Activated CD4-positive, alpha-beta T cell treated with anti-CD3 and anti-CD28 coated beads for 48 hours (primary cell): Measurements from ENCODE around the gene CAMK1.

Source experiments
- DNase-seq: peaks from one replicate; pipeline ENCODE4 v3.0.0-alpha.2; 2020

Gene CAMK1

DNA sequence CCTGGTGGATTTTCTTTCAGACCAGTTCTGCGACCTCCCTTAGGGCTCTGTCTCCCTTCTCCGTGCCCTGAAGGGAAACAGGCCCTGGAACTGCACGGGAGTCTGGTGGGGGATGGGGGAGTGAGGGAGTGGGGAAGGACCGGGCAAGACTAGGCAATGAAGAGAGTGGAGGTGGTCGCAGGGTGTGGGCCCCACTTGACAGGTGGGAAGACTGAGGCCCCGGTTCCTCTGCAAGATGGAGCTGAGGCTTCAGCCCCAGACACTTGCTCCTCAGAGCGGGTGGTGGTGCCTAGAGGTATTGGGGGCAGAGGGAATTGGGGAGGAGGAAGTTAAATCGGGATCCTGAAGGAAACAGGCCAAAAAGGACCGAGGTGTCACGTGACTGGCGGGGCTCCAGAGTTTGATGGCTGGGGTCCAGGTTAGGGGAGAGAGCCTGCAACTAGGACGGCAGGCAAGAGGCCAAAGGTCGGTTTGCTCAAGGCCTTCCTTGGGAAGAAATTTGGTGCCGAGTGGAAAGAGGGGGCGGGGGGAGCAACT lies 597 bp upstream of the CAMK1 start:
- DNase-seq = no peak

DNA sequence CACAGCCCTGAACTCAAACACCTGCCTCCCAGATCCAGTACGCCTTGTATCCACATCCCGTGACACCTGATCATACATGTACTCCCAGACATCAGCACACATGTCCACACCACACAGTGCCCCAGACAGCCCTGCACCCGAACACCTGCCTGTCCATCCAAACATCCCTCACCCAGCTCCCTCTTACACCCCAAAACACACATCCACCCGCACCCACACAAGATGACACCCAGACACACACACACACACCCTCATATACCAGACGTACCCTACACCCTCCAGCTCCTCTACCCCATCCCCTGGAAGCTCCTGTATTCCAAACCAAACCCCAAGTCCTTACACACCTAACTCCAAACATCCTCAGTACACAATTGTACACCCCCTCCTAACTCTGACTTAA lies 735 bp downstream of the CAMK1 start:
- DNase-seq = no peak

DNA sequence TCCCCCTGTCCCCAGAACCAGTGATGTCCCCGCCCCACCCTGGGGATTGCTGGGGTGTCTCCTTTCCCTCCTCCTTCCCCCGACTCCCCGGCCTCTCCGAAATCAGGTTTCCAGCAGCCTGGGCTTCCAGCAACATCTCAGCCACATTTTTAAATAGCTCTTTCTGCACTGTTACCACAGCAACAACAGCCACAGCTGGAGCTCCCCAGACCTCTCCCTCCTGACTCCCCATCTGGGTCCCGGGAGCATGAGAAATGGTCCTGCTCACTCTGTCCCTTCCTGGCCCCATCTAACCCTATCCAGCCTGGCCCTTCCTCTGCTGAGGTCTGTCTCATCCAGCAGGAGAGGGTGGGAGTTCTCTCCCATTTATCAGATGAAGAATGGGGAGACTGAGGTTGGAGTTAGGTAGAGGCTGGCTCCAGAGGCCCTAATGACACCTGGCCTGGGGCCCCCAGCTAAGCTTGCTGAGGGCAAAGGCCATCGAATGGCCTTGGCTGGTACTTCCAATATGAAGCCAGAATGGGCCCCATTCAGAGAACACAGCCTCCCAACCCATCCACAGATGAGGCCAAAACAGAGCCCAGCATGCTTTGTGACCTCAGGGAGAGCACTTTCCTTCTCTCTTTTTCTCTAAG lies 1.5 kb downstream of the CAMK1 start:
- DNase-seq = no peak

- DNase-seq = no peak
Measured at GRCh38 chr3:9767418-9767817, 2.3 kb downstream of the CAMK1 start.

- no peak for DNase-seq
Measured at GRCh38 chr3:9765865-9766264, 3.9 kb downstream of the CAMK1 start.

- DNase-seq = no peak
Measured at GRCh38 chr3:9762871-9763270, 6.9 kb downstream of the CAMK1 start.

- no peak for DNase-seq
Measured at GRCh38 chr3:9761919-9762318, 7.8 kb downstream of the CAMK1 start.

GRCh38 chr3:9760779-9761505 lies 8.8 kb downstream of the CAMK1 start:
- no peak for DNase-seq

GRCh38 chr3:9757427-9757826 lies 12.3 kb downstream of the CAMK1 start:
- no peak for DNase-seq

DNA sequence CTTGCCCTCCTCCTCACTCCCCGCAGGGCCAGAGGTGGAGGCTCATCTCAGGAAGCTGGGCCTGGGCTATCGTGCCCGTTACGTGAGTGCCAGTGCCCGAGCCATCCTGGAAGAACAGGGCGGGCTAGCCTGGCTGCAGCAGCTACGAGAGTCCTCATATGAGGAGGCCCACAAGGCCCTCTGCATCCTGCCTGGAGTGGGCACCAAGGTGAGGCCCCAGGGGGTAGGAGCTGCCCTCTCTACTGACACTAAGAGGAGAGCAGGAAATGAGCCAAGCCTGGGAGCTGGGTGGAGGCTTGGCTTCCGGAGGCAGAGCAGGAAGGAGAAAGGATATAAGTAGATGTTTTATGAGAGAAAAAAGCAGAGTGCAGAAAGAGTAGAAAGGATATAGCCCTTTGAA lies 15.1 kb downstream of the CAMK1 start:
- DNase-seq = no peak

DNA sequence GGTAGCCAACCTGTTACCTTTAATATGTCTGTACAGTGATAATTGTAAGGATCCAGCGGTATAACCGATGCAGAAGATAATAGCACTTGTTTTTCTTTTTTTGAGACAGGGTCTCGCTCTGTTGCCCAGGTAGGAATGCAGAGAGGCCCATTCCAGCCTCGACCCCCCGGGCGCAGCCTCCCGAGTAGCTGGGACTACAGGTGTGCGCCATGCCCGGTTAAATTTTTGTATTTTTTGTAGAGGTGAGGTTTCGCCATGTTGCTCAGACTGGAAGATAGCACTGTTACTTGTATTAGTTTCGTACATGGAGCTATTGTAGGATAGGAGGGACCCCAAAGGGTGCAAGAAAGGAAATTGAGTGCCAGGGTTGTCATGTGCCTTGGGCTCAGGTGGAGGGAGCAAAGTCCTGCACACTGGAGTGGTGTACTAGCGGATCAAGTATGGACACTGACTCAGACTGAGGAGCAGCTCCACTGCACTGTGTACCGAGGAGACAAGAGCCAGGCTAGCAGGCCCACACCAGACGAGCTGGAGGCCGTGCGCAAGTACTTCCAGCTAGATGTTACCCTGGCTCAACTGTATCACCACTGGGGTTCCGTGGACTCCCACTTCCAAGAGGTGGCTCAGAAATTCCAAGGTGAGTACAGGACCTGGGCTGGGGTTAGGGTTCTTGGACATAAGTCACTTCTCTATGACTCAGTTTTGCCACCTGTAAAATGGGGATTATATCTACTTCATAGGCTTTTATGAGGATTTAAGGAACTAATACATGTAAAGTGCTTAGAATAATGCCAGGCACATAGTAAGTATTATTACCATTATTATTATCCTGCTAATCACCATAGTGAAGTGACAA lies 19.0 kb downstream of the CAMK1 start:
- DNase-seq = no peak

DNA sequence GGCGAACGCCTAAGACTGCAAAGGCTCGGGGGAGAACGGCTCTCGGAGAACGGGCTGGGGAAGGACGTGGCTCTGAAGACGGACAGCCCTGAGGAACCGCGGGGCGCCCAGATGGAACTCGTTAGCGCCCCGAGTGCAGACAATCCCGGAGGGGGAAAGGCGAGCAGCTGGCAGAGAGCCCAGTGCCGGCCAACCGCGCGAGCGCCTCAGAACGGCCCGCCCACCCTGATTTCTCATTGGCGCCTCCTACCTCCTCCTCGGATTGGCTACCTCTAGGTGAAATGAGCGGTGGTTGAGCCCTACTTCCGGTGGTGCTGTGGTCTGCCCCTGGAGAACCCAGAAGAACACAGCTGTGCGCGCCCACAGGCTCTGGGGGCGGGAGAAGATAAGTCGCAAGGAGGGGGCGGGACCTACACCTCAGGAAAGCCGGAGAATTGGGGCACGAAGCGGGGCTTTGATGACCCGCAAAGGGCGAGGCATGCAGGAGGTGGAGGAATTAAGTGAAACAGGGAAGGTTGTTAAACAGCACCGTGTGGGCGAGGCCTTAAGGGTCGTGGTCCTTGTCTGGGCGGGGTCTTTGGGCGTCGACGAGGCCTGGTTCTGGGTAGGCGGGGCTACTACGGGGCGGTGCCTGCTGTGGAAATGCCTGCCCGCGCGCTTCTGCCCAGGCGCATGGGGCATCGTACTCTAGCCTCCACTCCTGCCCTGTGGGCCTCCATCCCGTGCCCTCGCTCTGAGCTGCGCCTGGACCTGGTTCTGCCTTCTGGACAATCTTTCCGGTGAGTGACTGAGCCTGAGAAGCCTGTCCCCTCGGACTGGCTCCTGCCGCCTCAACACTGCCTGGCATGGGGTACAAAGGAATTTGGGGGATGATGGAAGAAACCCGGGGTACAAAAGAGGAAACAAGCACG lies 19.8 kb downstream of the CAMK1 start, which contains the start of gene OGG1:
Gene OGG1, plus strand, starts transcription at position 308 of the 911 bp plus-strand sequence. Its CDS starts 335 bp downstream, at position 643.
- peak; percentile 97 for DNase-seq

DNA sequence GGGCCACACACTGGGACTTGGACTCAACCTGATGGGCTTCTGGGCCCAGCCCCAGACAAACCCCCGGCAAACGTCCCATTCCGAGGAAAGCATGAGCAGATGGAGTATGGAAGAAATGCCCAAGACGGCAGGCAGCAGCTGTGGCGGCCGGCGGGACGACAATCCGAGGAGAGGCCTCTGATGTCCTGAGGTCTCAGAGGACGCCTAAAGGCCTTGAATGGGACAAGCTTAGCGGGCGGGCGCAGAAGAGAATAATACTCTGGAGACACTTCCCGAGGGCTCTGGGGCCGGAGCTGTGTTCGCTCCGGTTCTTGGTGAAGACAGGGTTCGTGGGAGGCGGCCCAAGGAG lies 20.5 kb downstream of the CAMK1 start:
- DNase-seq = no peak

DNA sequence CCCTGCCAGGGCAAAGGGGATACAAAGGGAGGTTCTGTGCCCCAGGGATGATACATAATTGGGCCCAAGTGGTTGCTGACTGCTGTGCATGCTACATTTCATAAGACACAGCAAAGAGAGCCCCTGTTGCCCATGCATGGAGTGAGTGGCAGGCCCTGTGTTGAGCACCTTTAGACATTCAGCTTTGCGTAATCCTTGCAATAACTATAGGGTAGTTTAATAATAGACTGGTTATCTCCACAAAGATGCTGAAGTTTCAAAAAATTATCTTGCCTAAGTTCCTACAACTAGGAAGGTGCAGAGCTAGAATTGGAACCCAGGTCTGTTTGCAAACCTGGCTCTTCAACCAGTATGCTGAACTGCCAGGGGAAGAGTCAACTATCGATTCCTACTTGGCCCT lies 21.7 kb downstream of the CAMK1 start:
- DNase-seq = no peak

DNA sequence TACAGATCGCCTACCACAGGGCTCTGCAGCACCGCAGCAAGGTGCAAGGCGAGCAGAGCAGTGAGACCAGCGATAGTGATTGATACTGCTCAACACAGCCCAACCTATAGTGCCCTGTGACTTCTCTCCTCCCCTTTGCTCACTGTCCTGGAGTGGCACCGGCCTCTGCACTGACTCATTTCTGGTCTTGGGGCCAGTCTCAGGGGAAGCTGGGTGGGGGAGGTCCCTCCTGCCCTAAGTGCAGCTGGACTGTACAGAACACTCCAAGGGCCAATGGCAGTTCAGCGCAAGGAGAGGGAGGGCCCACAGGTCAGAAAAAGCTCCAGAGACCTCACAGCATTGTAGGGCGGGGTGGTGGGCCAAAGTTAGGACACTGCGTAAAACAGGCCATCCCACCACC lies 22.5 kb downstream of the CAMK1 start:
- DNase-seq = no peak

GRCh38 chr3:9746330-9746729 lies 23.4 kb downstream of the CAMK1 start:
- DNase-seq = no peak

- no peak for DNase-seq
Measured at GRCh38 chr3:9745521-9745920, 24.2 kb downstream of the CAMK1 start.

DNA sequence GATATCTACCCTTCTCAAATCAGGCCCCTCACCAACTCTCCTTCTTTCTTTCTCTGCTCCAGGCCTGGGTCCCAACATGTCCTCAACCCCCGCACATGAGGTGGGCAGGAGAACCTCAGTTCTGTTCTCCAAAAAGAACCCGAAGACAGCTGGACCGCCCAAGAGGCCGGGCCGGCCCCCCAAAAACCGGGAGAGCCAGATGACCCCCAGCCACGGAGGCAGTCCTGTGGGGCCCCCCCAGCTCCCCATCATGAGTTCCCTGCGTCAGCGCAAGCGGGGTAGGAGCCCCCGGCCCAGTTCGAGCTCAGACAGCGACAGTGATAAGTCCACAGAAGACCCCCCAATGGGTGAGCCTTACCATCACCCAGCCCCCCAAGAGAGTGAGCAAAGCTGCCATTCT lies 25.6 kb downstream of the CAMK1 start:
- no peak for DNase-seq

DNA sequence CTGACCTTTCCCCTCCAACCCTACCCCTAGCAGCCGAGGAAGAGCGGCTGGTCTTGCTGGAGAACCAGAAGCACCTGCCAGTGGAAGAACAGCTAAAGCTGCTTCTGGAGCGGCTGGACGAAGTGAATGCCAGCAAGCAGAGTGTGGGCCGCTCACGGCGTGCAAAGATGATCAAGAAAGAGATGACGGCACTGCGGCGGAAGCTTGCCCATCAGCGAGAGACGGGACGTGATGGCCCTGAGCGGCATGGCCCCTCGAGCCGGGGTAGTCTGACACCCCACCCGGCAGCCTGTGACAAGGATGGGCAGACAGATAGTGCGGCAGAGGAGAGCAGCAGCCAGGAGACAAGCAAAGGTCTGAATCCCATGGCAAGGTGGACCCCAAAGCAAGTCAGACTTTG lies 26.2 kb downstream of the CAMK1 start:
- DNase-seq = no peak

- DNase-seq = no peak
Measured at GRCh38 chr3:9742560-9742959, 27.2 kb downstream of the CAMK1 start.

DNA sequence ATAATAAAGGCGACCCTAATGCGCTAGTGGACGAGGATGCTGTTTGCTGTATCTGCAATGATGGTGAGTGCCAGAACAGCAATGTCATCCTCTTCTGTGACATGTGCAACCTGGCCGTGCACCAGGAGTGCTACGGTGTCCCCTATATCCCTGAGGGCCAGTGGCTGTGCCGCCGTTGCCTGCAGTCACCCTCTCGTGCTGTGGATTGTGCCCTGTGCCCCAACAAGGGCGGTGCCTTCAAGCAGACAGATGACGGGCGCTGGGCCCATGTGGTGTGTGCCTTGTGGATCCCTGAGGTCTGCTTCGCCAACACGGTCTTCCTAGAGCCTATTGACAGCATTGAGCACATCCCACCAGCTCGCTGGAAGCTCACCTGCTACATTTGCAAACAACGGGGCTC lies 30.6 kb downstream of the CAMK1 start:
- no peak for DNase-seq

- peak; percentile 24 for DNase-seq
Measured at GRCh38 chr3:9736831-9737230, 32.9 kb downstream of the CAMK1 start.

GRCh38 chr3:9732740-9733115 lies 37.0 kb downstream of the CAMK1 start:
- no peak for DNase-seq
